ENCODE measurements around the gene LYPD8.

GRCh38 chr1:248751142-248751541, 4.4 kb downstream of the LYPD8 start:
- no peak for TF ChIP-seq POLR2A (IDR thresholded peaks at IDR 0.05)
- TF ChIP-seq CTCF (IDR thresholded peaks at IDR 0.05), result no peak
- TF ChIP-seq POLR2AphosphoS5 (IDR thresholded peaks at IDR 0.05), result no peak
- no peak for TF ChIP-seq EP300 (IDR thresholded peaks at IDR 0.05)

Data from stomach (tissue), 4 donors.